NCI-H187 treated with DMSO at 0.1 percent for 48 hours (cell line): ENCODE measurements around the gene TMEM169.

ENCODE experiments used
- DNase-seq: peaks from one replicate; lab custom pipeline; 2025; lab: John Stamatoyannopoulos, UW

TMEM169 gene

DNA sequence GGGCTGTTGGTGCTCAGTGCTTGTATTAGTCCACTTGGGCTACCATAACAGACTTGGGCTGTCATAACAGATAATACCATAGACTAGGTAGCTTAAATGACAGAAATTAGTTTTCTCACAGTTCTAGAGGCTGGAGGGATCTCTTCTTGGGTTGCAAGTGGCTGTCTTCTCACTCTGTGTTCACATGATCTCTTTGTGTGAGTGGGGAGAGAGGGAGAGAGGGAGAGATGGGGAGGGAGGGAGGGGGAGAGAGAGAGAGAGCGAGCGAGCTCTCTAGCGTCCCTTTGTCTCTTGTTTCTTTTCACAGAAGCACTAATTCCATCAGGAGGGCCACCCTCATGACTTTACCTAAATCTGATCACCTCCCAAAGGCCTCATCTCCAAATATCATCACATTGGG, 23.0 kb downstream of the TMEM169 start:
- no peak for DNase-seq

DNA sequence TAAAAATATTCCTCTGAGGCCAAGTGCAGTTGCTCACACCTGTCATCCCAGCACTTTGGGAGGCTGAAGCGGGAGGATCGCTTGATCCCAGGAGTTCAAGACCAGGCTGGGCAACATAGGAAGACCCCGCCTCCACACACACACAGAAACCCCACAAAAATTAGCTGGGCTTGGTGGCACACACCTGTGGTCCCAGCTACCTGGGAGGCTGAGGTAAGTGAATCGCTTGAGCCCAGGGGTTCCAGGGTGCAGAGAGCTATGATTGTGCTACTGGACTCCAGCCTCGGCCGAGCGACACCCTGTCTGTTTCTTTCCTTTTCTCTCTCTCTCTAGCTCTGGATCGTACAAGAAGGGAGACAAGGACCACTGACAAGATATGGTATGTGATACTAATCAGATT, 25.6 kb downstream of the TMEM169 start:
- DNase-seq: no peak

DNA sequence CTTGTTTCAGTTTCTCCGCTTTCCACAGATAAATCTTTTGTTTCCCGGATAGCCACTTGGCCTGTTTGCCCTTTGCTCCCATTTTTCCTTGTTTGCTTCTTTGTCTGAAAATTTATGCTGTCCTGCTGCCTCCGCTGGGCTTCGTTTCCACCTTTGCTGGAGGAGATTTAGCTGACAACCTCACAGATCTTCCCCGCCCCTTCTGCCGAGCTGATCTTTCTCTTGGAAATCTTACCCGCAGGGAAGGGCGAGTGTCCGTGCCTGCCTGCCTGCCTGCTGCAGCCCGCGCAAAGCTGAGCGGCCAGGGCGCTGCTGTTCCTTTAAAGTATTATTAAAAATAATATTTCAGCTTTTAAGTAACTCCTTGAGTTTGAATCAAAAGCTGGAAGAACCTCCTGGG, 26.0 kb downstream of the TMEM169 start:
- DNase-seq: no peak

DNA sequence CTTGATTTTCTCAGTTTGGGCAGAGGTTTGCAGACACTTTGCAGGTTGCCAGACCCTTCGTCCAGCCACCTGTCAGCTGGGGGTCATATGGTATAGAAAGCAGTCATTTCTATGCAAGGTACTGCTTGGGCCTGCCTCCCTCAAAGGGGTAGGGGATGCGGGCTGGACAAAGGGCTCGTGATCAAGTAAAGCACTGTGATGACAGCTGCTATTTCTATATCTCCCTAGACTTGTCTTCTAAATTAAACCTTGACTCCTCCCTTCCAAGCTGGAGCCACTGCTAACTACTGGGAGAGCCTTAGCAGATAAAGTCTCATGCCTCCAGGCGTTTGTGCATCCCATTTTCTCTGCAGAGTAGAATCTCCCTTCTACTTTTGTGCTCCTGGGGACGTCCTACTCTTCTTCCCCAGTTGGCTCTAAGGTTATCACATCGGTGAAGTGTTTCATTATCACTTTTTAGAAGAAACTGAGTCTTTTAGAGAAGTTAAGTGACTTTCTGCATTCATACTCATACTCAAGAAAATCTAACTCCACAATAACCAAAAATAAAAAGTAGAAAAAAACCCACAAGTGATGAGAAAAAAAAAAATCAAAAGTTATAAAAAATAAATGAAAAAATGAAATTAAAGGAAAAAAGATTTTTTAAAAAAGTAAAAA, 26.7 kb downstream of the TMEM169 start:
- DNase-seq: no peak

DNA sequence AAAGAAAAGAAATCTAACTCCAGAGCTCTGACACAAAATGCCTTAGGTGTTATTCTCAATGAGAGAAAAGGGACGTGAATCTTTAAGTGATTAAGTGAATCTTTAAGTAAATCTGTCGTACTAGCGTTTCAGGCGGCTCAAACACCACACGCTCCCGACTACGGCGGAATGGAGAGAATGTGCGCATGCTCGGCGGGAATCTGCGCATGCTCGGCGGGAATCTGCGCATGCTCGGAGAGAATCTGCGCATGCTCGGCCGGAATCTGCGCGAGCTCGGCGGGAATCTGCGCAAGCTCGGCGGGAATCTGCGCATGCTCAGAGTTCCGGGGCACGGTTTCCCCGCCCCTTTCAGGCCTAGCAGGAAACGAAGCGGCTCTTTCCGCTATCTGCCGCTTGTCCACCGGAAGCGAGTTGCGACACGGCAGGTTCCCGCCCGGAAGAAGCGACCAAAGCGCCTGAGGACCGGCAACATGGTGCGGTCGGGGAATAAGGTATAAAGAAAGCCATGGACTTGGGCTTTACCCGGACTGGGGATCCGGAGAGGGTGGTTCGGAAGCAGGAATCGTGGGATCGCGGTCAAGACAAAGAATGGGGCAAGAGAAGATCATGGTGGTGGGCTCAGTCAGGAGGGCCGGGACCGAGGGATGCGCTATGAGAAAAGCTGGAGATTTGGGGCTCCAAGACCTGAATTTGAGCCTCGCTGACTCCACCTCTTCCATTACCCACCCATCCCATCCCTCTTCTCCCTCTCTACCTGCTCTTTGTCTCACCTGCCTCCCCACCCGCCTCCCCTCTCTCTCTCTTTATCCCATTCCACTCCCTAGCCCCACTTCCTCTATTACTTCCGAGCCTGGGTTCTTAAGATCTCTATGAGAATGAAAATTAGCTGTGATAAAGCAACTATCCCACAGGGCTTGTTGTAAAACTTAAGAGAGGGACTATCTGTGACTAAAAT, 27.5 kb downstream of the TMEM169 start, which contains the start of gene XRCC5:
Gene XRCC5 (plus strand): TSS at position 382 of the 955 bp plus-strand sequence. CDS start 89 bp downstream, at position 471.
- peak; percentile 79 for DNase-seq

DNA sequence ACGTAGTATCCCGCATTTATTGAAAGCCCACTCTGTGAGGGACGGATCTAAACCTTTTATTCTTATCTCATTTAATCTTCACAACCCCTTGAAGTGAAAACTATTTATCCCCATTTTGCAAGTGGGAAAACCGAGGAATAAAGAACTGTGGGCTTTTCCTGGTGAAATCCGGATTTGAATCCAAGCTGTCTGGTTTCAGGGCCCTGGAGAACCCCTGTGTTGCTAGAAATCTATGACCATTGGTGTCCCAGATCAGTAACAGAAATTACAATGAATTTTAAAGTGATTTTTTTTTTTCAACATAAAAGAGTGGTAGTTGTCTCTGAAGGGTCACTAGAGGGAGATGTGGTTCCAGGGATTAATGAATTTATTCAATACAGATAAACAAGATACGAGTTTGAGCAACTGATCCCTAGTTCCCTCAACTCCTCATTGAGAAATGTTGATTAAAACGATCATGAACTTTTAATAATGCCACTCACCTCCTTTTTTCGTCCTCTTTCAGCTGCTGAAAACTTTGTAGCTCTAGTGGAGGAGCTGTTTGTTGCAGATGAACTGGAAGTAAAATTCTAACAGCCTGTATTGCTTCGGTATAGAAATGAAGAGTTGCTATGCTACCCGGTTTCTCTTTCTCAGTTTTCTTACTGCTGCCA, 28.4 kb downstream of the TMEM169 start:
- DNase-seq: no peak

DNA sequence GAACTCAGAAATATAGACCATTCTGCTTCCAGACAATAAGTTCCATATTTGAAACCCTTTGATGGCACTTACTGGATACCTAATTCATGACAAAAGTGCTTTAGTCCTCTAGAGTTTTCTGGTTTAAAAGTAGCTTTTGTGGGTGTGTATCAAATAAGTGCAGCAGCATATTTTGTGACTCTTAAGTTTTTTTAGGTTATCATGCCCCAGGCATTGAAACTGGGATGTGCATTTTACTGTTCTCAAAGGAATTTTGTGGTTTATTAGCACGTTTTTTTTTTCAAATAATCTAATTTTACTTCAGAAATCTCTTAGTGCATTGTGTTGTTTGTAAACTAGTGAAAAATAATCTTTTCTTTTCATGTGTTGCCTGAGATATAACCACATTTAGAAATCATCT, 28.9 kb downstream of the TMEM169 start:
- no peak for DNase-seq

DNA sequence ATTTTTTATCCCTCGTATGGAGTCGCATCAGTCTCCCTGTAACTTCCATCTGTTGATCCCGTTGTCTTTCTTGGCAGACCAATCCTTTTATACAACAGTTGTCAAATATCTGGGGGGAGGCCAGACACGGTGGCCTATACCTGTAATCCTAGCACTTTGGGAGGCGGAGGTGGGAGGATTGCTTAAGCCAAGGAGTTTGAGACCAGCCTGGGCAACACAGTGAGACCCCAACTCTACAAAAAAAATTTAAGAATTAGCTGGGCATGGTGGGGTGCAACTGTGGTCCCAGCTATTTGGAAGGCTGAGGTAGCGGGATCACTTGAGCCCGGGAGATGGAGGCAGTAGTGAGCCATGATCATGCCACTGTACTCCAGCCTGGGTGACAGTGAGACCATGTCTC, 29.4 kb downstream of the TMEM169 start:
- no peak for DNase-seq

DNA sequence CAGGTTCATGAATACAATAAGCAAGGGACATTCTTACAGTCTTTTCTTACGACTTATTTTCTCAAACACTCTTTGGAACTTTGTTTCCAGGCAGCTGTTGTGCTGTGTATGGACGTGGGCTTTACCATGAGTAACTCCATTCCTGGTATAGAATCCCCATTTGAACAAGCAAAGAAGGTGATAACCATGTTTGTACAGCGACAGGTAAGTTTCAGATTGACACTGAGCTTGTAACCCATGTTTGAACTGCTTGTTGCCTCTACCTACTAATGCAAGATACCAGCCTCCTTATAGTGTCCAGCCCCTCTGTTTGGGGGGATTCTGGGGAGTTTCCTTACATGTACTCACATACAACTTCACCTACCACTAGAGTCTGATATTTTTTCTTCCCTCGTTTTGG, 31.2 kb downstream of the TMEM169 start:
- DNase-seq: no peak

DNA sequence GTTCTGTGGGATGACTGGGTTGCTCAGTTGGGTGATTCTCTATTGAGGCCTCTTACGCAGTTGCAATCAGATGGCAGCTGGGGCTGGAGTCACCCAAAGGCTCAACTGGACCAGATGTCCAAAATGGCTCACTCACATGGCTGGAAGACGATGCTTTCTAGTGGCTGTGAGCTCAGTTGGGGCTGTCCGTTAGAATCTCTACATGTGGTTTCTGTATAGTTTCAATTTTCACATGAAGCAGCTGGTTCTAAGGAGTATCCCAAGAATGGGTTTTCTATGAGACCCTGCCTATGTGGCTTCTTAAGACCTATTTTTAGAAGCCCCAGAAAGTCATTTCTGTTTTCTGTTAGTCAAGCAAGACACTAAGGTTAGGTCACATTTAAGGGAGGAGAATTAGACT, 31.9 kb downstream of the TMEM169 start:
- DNase-seq: no peak

DNA sequence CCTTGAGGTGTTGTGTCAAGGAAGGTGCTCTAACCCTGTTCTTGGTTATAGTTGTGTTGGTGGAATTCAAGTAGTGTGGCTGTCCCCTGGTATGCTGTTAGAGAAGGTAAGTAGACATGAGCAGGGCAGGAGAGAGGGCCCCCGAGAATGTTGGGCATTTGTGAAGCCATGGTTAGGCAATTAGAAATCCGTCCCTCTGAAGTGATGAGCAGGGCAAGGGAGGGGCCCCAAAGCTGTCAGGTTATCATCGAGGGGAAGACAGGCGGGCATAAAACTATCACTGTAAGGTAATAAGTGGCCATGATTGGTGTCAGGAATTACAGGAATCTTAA, 32.6 kb downstream of the TMEM169 start:
- no peak for DNase-seq

DNA sequence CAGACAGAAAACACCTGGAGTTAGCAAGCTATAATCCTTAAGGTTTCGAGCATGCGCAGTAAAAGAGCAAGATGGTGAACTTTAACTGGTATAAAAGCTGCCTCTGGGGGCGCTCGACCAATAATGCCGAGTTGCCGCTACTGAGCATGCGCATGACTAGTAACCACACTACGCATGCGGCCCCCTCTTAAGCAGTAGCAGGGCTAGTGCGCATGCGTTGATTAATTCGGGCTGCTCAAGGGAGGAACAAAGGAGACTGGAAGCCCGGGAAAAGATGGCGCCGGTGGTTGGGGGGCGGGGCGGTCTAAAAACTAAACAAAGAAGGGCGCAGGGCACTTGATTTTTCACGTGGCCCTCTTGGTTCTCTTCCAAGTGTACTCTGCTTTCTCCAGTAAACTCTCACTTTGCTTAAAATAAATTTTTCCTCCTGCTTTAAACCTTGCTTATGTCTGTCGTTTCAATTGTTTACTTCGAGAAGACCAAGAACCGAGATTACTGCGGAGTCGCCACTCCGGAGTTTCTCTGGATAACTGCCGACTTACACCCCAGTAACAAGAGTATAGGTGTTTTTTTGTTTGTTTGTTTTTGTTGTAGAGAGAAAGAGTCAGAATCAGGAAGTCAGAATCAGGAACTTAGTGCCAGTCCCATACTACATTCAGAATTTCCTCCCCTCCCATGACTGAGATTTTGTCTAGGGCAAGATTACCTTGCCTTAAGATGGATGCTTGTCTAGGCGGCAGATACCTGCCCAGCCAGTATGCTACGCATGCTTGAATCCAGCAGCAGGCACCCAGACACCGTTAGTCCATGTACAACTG, 33.2 kb downstream of the TMEM169 start:
- DNase-seq: peak; percentile 94

DNA sequence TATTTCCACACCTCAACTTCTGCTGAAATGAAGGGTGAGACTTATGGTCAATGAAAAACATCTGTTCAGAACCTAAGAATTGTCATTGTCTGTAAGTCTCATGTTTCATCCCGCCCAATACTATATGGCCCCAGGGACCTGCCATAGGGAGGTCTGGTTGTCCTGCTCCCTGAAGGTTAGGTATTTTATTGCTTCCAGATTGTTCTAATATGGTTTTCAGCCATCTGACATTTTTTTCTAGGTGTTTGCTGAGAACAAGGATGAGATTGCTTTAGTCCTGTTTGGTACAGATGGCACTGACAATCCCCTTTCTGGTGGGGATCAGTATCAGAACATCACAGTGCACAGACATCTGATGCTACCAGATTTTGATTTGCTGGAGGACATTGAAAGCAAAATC, 34.7 kb downstream of the TMEM169 start:
- no peak for DNase-seq

DNA sequence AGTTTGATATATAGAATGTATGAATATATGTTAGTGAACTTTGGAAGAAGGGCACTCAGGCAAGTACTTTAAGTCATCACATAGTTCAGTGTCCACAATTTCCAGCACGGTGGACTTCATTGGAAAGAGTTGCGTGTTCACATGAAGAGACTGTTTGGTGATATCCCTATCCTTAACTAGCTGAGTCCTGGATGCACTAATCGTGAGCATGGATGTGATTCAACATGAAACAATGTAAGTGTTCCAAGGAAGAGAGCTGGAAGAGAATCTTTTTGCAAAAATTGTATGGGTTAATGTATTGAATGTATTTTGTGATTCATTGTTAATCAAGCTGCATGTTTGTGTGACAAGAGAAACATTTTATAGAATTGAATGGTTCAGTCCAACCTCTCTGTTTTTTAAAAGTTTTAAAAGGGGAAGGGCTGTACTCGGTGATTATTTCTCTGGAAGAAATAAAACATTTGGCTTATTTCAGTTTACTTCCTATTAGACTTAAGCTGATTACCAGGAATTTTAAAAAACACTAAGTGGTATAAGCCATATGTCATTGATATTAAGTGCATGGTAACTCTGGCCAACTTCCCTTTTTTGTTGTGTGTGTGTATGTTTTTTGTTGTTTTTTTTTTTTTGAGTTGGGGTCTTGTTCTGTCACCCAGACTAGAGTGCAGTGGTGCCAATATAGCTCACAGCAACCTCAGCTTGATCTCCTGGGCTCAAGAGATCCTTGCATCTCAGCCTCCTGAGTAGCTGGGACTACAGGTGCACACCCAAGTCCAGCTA, 36.0 kb downstream of the TMEM169 start:
- DNase-seq: no peak

DNA sequence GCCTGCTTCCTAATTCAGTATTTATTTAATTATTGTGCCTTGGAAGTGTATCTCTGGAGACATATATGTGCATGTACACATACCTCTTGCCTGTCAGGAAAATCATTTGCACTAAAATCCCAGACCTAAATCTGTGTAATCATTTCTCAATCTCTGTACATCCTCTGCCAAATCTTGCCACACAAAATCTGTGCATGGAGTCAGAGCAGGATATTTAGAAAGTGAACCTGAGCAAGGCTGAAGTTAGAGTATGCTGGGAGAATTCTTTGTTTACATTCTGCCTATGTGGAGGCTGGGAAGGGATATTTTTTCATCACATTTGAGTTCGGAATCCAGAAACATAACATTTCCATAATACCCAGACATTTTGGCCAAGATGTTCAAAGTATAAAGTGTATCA, 36.8 kb downstream of the TMEM169 start:
- DNase-seq: no peak

DNA sequence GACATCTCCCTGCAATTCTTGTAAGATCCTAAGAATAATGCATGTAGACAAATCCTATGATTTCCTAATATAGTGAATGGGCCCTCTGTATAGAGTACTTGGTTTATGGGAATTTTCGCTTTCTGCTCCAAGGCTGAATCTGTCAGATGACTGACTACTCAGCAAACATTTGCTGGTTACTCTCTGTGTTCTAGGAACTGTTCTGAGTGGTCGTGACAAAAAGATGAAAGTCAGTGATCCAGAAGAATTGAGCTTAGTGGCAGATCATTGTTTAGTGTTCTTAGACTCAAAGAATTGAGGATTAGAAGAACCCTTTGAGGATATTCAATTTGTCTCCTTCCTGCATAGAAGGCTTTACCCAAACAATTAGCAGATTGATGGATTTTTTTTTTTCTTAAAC, 37.4 kb downstream of the TMEM169 start:
- no peak for DNase-seq

DNA sequence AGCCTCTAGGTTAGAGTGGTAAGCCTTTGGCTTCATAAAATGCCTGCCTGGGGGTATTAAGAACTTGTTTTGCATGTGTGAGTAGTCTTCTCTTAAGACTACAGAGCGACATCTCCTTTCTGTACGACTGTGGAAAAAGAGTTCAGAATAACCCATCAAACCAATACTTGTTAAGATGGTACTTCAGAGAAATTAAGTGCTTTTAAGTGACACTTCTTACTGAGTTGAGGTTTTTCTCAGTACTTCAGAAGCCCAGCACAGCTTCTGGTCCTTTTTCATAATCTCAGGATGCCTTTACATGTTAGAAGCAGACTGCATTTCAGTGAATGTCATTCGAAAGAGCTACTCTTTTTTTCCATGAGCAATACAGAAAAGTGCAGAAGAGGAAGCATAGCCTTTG, 38.3 kb downstream of the TMEM169 start:
- DNase-seq: no peak

DNA sequence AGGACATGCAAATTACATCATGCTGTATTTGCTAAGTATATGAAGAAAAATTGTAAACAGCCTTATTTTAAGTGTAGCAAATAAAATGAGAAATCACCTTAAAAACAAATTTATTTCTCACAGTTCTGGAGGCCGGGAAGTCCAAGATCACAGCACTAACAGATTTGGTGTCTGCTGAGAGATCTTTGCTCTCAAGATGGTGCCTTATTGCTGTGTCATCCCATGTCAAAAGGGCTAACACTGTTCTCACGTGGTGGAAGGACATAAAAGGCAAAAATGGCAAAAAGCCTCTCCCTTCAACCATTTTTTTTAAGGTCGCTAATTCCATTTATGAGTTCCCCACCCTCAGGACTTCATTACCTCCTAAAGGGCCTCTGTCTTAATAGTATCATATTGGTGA, 39.5 kb downstream of the TMEM169 start:
- DNase-seq: no peak

DNA sequence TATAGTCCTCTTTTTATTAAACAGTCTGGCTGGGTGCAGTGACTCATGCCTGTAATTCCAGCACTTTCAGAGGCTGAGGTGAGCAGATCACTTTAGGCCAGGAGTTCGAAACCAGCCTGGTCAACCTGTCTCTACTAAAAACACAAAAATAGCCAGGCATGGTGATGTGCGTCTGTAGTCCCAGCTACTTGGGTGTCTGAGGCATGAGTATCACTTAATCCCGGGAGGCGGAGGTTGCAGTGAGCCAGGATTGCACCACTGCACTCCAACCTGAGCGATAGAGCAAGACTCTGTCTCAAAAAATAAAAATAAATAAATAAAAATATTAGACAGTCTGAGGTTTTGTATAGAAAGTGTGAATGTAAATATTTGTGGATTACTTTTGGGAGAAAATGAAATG, 45.2 kb downstream of the TMEM169 start:
- no peak for DNase-seq

DNA sequence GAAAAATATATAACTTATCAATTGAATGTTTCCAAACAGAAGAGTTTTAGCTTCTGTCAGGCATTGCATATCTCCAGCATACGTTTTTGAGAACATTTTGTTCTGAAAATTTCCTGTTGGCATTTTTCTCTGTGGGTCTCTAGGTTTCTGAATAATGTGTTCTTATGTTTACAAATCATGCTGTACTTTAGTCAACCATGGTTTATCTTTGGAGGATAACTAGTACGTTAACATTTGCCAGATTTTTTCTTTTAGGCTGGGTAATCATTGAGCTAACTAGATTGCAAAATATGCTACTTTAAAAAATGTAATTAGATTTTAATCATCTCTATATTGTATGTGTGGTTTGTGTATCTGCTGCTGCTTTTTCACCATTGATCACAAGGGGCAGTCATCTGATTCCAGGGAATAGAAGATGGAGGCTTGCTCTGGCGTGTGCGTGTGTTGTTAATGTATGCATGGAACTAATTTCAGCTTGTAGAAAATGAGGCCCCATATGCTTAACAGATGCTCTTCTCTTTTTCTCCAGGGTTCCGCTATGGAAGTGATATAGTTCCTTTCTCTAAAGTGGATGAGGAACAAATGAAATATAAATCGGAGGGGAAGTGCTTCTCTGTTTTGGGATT, 48.7 kb downstream of the TMEM169 start:
- no peak for DNase-seq
